ENCODE measurements around the gene ADGRA1. TPM values are rescaled to one million over a fixed set of nuclear protein-coding genes. Genes with fewer than 3 reads are reported as not detected.
"Not testable (repeated sequence)": the region's sequence is repeated elsewhere in the genome, so short reads cannot be mapped to it uniquely, and the experiment has no call there.

The ADGRA1 gene
- polyA plus RNA-seq, 3 donors: 1.3 to 2.4 (median 1.9) TPM

- no peak for DNase-seq
Measured at GRCh38 chr10:133142523-133143199, 54.9 kb downstream of the ADGRA1 start.

GRCh38 chr10:133143200-133143533 is 55.4 kb downstream of the ADGRA1 start:
- DNase-seq: no peak

- no peak for DNase-seq
Measured at GRCh38 chr10:133143546-133143945, 55.8 kb downstream of the ADGRA1 start.

- no peak for DNase-seq
Measured at GRCh38 chr10:133144771-133145170, 57.0 kb downstream of the ADGRA1 start.

DNA sequence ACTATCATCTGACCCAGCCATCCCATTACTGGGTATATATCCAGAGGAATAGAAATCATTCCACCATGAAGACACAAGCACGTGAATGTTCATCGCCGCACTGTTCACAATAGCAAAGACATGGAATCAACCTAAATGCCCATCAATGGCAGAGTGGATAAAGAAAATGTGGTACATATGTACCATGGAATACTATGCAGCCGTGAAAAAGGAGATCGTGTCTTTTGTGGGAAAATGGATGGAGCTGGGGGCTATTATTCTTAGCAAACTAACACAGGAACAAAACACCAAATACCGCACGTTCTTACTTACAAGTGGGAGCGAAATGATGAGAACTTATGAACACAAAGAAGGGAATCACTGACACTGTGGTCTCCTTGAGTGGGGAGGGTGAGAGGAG is 62.5 kb downstream of the ADGRA1 start:
- DNase-seq: no peak

- DNase-seq: no peak
Measured at GRCh38 chr10:133150656-133151055, 62.9 kb downstream of the ADGRA1 start.

DNA sequence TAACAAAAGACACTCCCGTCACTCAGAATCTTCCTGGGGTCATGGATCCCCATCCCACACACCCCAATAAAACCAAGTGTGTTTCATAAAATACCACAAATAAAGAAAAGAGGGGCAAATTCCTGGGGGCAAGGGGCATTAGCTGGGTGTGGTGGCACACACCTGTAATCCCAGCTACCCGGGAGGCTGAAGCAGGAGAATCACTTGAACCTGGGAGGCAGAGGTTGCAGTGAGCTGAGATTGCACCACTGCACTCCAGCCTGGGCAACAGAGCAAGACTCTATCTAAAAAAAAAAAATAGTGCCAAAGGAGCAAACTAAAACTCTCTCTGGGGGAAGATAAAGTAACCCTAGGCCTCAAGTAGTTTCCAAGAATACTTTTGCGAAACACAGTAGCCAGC is 63.3 kb downstream of the ADGRA1 start:
- not testable (repeated sequence) for DNase-seq

- DNase-seq: no peak
Measured at GRCh38 chr10:133151543-133151972, 63.8 kb downstream of the ADGRA1 start.

DNA sequence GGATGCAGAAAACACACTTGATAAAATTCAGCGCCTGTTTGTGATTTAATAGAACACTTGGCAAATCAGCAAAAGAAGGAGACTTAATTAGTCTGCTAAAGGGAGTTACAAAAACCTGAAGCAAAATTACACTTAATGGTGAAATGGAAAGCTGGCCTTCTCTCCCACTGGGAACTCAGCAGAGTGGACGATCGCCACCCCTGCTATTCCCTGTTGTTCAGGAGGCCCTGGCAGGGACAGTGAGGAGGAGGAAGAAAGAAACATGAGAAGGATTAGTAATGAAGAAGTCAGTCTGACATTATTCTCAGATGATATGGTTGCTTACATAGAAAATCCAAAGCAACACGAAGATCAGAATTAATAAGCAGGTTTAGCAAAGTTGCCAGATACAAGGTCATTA is 66.7 kb downstream of the ADGRA1 start:
- DNase-seq: no peak

- DNase-seq: no peak
Measured at GRCh38 chr10:133154996-133155778, 67.5 kb downstream of the ADGRA1 start.

DNA sequence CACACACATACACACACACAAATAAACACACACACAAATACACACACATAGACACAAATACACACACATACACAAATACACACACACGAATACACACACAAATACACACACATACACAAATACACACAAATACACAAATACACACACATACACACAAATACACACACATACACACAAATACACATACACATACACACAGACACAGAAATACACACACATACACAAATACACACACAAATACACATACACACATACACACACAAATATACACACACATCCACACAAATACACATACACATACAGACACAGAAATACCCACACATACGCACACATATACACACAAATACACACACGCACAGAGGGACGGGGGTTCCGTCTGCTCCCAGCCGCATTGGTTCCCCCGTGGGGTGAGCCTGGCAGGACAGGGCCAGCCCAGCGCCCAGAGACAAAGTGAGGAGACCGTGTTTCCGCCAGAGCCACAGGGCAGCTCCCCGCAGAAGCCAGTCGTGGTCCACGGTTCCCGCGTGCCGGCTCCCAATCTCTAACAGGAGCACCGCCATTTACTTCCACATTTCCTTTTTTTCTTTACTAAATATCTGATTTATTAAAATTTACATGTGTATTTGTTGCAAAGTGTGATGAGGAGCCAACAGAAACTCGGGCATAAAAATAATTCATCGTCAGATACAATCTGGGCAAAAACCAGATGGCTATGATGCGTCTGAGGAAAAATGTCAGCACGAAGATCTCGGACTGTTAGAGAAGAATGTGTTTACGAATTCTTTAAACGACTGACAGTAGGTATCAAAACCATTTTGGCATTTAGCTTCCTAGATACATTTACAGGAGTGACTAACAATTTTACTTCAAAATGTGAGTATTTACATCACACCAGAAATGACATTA is 69.2 kb downstream of the ADGRA1 start:
- DNase-seq: no peak

- DNase-seq: no peak
Measured at GRCh38 chr10:133157662-133158436, 70.1 kb downstream of the ADGRA1 start.

DNA sequence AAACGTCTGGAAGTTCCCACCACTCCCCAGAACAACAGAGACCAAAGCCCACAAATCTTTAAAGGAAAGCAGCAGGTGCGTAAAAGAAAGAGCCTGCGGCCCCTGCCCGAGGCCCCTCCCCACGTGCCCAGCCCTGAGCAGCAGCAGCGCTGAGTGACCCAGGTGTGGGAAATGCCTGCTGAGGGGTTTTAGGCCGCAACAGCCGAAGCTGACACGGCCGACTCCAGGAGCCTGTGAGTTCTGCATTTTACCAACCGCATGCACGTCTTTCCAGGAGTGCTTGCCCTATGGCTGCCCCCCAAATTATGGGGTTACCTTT is 70.7 kb downstream of the ADGRA1 start:
- no peak for DNase-seq

DNA sequence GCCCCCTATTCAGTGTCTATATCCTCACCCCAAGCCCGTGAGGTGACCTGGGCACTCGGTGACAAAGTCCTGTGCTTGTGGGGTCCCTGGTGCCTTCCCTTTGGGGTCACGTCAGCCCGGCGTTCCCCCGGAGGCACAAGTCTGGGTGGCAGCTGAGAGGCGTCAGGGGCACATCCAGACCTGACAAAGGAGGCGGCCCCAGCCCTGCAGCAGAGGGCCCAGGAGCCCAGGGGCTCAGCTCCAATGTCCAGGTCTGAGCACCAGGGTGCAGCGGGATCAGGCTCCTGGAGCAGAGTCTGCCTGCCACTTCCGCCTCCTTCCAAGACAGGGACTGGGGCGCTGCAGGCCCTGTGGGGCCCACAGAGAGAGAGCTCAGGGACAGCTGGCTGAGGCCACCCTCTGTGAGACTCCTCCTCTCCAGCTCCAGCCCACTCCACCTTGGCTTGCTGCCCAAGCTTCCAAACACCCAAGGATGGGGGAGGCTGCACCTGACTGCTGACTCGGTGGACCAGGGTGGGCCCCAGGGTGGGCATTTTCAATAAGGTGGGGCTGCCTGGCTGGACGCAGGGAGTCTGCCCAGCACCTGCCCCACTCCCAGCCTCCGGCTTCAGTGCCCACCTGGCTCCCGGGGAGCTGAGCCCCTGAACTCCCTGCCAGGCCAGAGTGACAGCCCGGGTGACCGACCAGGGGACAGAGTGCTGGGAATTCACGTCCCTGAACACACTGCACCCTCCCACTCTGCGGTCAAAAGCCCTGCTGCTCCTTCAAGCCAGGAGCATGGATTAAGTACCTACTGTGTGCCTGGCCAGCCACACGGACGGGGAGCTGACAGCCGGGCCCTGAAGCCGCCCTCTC is 71.3 kb downstream of the ADGRA1 start:
- peak; percentile 57 for DNase-seq

- DNase-seq: no peak
Measured at GRCh38 chr10:133159611-133159949, 71.9 kb downstream of the ADGRA1 start.

DNA sequence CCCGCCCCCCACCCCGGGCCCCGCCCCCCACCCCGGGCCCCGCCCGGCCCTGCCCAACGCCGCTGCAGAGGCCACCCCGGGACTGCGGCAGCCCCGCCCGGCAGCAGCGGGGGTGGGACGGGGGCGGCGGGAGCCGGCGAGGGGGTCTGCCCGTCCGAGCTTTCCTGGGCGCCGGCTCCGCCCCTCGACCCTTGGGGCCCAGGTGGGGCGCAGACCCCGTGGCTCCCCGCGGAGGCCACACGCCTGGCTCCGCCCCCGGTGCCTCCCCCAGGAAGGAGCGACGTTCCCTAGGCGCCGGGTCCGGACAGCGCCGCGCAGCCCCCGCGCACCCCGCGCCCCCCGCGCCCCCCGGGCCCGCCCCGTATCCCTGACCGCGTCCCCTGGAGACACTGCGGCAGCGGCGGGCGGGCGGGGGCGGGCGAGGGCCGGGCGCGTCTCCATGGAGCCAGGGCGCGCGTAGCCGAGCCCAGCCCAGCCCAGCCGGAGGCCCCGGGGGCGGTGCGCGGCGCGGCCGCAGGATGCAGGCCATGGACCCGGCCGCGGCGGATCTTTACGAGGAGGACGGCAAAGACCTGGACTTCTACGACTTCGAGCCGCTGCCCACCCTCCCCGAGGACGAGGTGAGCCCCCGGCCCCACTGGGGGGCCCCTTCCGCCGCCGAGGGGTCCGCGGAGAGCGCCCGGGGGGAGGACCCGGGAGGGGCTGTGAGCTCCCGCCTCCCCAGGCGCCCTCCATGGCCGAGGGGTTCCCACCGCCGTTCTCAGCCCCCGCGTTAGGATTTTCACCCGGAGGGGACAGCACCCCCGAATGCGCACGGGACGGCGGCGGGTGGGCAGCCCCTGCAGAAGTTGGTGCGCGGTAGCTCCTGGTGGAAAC is 72.5 kb downstream of the ADGRA1 start, which contains the start of gene KNDC1:
TSS of gene KNDC1 (plus strand) at position 270 of the 876 bp plus-strand sequence. CDS start at position 519, 249 bp downstream.
- DNase-seq: peak; percentile 67

DNA sequence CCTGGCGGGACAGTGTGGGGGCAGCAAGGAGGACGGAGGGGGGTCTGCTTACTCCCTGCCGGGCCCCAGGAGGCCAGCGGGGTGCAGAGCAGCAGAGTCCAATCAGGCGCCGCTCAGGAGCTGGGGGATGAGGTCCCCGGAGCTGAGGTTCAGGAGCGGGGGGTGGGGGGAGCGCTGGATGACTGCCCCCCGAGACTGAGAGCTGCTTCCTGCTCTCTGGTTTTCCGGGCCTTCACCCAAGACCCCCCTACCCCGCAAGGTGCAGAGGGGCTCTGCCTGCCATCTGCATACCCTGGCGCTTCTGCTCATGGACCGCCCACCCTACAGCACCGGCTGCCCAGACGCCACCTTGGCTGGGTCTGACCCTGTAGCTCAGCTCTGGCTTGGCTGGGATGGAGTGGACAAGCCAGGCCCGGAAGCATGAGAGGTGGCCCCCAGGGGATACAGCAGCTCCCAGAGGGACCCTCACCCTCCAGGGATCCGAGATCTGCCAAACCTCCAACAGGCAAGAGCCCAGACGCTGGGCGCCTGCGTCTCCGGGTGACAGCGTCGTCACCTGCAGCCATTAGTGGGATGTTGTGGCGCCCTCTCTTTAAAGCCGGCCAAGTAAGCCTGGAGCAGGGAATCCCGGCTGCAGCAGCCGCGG is 73.2 kb downstream of the ADGRA1 start:
- no peak for DNase-seq

- DNase-seq: no peak
Measured at GRCh38 chr10:133161486-133162109, 73.9 kb downstream of the ADGRA1 start.

All from renal pelvis (tissue), 4 donors.